HepG2 (cell line): ENCODE data around the gene ANKRD12.

Experiments
- EP300 ChIP-seq, 3 experiments: sonication (generic) in 1 of 3; formaldehyde crosslinking in 1 of 3; IDR thresholded peaks; 2 replicates each; pipeline versions ENCODE4 v1.5.1 to v1.6.1; 2011 to 2020; ENCODE audit warnings: low read depth in 2 of 3, low read length in 2 of 3, borderline replicate concordance in 1 of 3, improper control_type of control experiment in 1 of 3, mild to moderate bottlenecking in 1 of 3, missing genetic modification reagents in 1 of 3, moderate library complexity in 1 of 3
- RAD21 ChIP-seq: fragments of 450-650 bp; formaldehyde crosslinking; IDR thresholded peaks from 2 replicates; pipeline ENCODE4 v1.5.0; 2020; ENCODE audit warnings: mild to moderate bottlenecking
- TF ChIP-seq, protein P1 (sequence below): sonication (generic); formaldehyde crosslinking; IDR thresholded peaks from 2 replicates; pipeline ENCODE4 v1.5.1; 2020; ENCODE audit warnings: mild to moderate bottlenecking, missing genetic modification reagents
- TF ChIP-seq, protein P2 (sequence below): sonication (generic); formaldehyde crosslinking; IDR thresholded peaks from 2 replicates; pipeline ENCODE4 v1.5.0; 2020; ENCODE audit warnings: mild to moderate bottlenecking, missing genetic modification reagents, moderate library complexity

DNA sequence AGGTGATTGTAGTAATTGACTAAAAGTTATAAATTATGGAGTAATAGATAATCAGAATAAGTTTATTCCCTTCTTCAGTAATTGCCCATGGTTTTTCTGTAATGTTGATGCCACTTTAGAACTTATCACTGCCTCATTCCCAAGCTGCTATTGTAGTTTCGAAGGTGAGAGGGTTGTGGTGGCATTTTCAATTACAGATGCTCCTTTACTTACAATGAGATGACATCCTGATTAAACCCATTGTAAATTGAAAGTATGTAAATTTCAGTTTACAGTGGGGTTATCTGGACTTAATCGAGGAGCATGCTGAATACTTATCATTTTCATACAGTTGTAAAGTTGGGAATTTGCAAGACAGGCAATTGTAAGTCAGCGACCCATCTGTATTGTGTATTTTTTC is 31.2 kb upstream of the ANKRD12 start:
- TF ChIP-seq, protein P1, sequence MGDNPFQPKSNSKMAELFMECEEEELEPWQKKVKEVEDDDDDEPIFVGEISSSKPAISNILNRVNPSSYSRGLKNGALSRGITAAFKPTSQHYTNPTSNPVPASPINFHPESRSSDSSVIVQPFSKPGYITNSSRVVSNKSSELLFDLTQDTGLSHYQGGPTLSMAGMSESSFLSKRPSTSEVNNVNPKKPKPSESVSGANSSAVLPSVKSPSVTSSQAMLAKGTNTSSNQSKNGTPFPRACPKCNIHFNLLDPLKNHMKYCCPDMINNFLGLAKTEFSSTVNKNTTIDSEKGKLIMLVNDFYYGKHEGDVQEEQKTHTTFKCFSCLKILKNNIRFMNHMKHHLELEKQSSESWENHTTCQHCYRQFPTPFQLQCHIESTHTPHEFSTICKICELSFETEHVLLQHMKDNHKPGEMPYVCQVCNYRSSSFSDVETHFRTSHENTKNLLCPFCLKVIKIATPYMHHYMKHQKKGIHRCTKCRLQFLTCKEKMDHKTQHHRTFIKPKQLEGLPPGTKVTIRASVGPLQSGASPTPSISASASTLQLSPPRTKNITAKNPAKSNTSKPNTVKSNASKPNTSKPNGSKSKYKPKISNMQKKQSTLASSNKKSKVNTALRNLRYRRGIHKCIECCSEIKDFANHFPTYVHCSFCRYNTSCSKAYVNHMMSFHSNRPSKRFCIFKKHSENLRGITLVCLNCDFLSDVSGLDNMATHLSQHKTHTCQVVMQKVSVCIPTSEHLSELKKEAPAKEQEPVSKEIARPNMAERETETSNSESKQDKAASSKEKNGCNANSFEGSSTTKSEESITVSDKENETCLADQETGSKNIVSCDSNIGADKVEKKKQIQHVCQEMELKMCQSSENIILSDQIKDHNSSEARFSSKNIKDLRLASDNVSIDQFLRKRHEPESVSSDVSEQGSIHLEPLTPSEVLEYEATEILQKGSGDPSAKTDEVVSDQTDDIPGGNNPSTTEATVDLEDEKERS: no peak
- TF ChIP-seq, protein P2, sequence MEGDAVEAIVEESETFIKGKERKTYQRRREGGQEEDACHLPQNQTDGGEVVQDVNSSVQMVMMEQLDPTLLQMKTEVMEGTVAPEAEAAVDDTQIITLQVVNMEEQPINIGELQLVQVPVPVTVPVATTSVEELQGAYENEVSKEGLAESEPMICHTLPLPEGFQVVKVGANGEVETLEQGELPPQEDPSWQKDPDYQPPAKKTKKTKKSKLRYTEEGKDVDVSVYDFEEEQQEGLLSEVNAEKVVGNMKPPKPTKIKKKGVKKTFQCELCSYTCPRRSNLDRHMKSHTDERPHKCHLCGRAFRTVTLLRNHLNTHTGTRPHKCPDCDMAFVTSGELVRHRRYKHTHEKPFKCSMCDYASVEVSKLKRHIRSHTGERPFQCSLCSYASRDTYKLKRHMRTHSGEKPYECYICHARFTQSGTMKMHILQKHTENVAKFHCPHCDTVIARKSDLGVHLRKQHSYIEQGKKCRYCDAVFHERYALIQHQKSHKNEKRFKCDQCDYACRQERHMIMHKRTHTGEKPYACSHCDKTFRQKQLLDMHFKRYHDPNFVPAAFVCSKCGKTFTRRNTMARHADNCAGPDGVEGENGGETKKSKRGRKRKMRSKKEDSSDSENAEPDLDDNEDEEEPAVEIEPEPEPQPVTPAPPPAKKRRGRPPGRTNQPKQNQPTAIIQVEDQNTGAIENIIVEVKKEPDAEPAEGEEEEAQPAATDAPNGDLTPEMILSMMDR: no peak
- TF ChIP-seq EP300 (IDR thresholded peaks at IDR 0.05; ENCODE audit: low read depth in 2 of 2, low read length in 2 of 2): no peak
- TF ChIP-seq EP300 (CRISPR knock-in tag; IDR thresholded peaks at IDR 0.05; ENCODE audit: borderline replicate concordance): no peak
- TF ChIP-seq RAD21: no peak
